ENCODE data around the gene PGA3.
"Not testable (repeated sequence)": the region's sequence is repeated elsewhere in the genome, so short reads cannot be mapped to it uniquely, and the experiment has no call there.

DNA sequence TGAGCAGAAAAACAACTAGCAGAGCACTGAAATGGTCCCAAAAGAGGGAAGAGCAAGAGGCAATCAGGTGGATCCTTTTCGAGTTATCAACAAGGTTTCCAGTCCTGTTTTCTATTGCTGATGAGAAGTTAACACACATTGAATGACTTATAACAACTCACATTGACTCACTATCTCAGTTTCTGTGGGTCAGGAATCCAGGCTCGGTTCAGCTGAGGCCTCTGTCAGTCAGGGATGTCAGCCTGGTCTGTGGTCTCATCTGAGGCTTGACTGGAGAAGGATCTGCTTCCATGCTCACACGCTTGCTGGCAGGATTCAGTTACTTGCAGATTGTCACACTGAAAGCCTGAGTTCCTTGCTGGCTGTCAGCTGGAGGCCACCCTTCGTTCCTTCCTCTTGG, 33.8 kb downstream of the PGA3 start:
- TF ChIP-seq, protein P1, sequence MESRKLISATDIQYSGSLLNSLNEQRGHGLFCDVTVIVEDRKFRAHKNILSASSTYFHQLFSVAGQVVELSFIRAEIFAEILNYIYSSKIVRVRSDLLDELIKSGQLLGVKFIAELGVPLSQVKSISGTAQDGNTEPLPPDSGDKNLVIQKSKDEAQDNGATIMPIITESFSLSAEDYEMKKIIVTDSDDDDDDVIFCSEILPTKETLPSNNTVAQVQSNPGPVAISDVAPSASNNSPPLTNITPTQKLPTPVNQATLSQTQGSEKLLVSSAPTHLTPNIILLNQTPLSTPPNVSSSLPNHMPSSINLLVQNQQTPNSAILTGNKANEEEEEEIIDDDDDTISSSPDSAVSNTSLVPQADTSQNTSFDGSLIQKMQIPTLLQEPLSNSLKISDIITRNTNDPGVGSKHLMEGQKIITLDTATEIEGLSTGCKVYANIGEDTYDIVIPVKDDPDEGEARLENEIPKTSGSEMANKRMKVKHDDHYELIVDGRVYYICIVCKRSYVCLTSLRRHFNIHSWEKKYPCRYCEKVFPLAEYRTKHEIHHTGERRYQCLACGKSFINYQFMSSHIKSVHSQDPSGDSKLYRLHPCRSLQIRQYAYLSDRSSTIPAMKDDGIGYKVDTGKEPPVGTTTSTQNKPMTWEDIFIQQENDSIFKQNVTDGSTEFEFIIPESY (IDR thresholded peaks at IDR 0.05; ENCODE audit: borderline replicate concordance, low read depth), result not testable (repeated sequence)
- TF ChIP-seq JUND (IDR thresholded peaks at IDR 0.05); EP300 (IDR thresholded peaks at IDR 0.05; ENCODE audit: borderline replicate concordance in 1 of 2, low read depth in 1 of 2, low read length in 1 of 2); EZH2phosphoT487 (IDR thresholded peaks at IDR 0.05; ENCODE audit: borderline replicate concordance, low read depth): not testable (repeated sequence)
- TF ChIP-seq, protein P2, sequence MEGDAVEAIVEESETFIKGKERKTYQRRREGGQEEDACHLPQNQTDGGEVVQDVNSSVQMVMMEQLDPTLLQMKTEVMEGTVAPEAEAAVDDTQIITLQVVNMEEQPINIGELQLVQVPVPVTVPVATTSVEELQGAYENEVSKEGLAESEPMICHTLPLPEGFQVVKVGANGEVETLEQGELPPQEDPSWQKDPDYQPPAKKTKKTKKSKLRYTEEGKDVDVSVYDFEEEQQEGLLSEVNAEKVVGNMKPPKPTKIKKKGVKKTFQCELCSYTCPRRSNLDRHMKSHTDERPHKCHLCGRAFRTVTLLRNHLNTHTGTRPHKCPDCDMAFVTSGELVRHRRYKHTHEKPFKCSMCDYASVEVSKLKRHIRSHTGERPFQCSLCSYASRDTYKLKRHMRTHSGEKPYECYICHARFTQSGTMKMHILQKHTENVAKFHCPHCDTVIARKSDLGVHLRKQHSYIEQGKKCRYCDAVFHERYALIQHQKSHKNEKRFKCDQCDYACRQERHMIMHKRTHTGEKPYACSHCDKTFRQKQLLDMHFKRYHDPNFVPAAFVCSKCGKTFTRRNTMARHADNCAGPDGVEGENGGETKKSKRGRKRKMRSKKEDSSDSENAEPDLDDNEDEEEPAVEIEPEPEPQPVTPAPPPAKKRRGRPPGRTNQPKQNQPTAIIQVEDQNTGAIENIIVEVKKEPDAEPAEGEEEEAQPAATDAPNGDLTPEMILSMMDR (IDR thresholded peaks at IDR 0.05), result not testable (repeated sequence)
